ENCODE measurements around the gene ARHGAP28.
"Not testable (repeated sequence)": the region's sequence is repeated elsewhere in the genome, so short reads cannot be mapped to it uniquely, and the experiment has no call there.

ARHGAP28 gene

GRCh38 chr18:6843308-6843707, 113.8 kb downstream of the ARHGAP28 start:
- H3K27ac ChIP-seq (ENCODE audit: low read depth, low read length) = no peak overlapping the region
- H3K9me3 ChIP-seq (ENCODE audit: control insufficient read depth, insufficient read depth, low read depth, low read length) = 0 out of 2 replicates have a peak, but pooled peaks cover 2% of the 10 kb centered on the region
- H3K4me3 ChIP-seq (ENCODE audit: low read depth, low read length) = no peak overlapping the region
- no peaks in the 10 kb centered on the region for H3K27me3 ChIP-seq (ENCODE audit: control insufficient read depth, insufficient read depth, low read length)
- H3K4me1 ChIP-seq (ENCODE audit: control insufficient read depth, insufficient read depth, low read length) = peaks cover 8% of the 10 kb centered on the region
- H3K9ac ChIP-seq (ENCODE audit: low read length) = no peak overlapping the region
- H3K36me3 ChIP-seq (ENCODE audit: control insufficient read depth, insufficient read depth, low read length) = no peaks in the 10 kb centered on the region

GRCh38 chr18:6845521-6845920, 116.0 kb downstream of the ARHGAP28 start:
- H3K9me3 ChIP-seq (ENCODE audit: control insufficient read depth, insufficient read depth, low read depth, low read length); H3K27me3 ChIP-seq (ENCODE audit: control insufficient read depth, insufficient read depth, low read length); H3K4me3 ChIP-seq (ENCODE audit: low read depth, low read length); H3K4me1 ChIP-seq (ENCODE audit: control insufficient read depth, insufficient read depth, low read length); H3K9ac ChIP-seq (ENCODE audit: low read length); H3K27ac ChIP-seq (ENCODE audit: low read depth, low read length); H3K36me3 ChIP-seq (ENCODE audit: control insufficient read depth, insufficient read depth, low read length): not testable (repeated sequence)

- Histone ChIP-seq H3K9ac (ENCODE audit: low read length) (no peak overlapping the region), H3K27me3 (ENCODE audit: control insufficient read depth, insufficient read depth, low read length) (no peaks in the 10 kb centered on the region), H3K4me3 (ENCODE audit: low read depth, low read length) (no peak overlapping the region), H3K36me3 (ENCODE audit: control insufficient read depth, insufficient read depth, low read length) (peaks cover 12% of the 10 kb centered on the region), H3K27ac (ENCODE audit: low read depth, low read length) (no peak overlapping the region), H3K9me3 (ENCODE audit: control insufficient read depth, insufficient read depth, low read depth, low read length) (peaks cover 29% of the 10 kb centered on the region), H3K4me1 (ENCODE audit: control insufficient read depth, insufficient read depth, low read length) (no peaks in the 10 kb centered on the region)
Observed at GRCh38 chr18:6850396-6850795, 120.9 kb downstream of the ARHGAP28 start.

- H3K27ac ChIP-seq (ENCODE audit: low read depth, low read length) = no peak overlapping the region
- no peaks in the 10 kb centered on the region for H3K27me3 ChIP-seq (ENCODE audit: control insufficient read depth, insufficient read depth, low read length)
- no peak overlapping the region for H3K9ac ChIP-seq (ENCODE audit: low read length)
- no peak overlapping the region for H3K4me3 ChIP-seq (ENCODE audit: low read depth, low read length)
- no peaks in the 10 kb centered on the region for H3K4me1 ChIP-seq (ENCODE audit: control insufficient read depth, insufficient read depth, low read length)
- peaks cover 12% of the 10 kb centered on the region for H3K36me3 ChIP-seq (ENCODE audit: control insufficient read depth, insufficient read depth, low read length)
- peaks cover 32% of the 10 kb centered on the region for H3K9me3 ChIP-seq (ENCODE audit: control insufficient read depth, insufficient read depth, low read depth, low read length)
Observed at GRCh38 chr18:6851480-6851879, 122.0 kb downstream of the ARHGAP28 start.

- Histone ChIP-seq H3K36me3 (ENCODE audit: control insufficient read depth, insufficient read depth, low read length) (peaks cover 12% of the 10 kb centered on the region), H3K4me1 (ENCODE audit: control insufficient read depth, insufficient read depth, low read length) (no peaks in the 10 kb centered on the region), H3K27me3 (ENCODE audit: control insufficient read depth, insufficient read depth, low read length) (no peaks in the 10 kb centered on the region), H3K9me3 (ENCODE audit: control insufficient read depth, insufficient read depth, low read depth, low read length) (peaks cover 32% of the 10 kb centered on the region), H3K4me3 (ENCODE audit: low read depth, low read length) (no peak overlapping the region), H3K27ac (ENCODE audit: low read depth, low read length) (no peak overlapping the region), H3K9ac (ENCODE audit: low read length) (no peak overlapping the region)
Observed at GRCh38 chr18:6854811-6855210, 125.3 kb downstream of the ARHGAP28 start.

GRCh38 chr18:6855767-6856166, 126.3 kb downstream of the ARHGAP28 start:
- H3K27me3 ChIP-seq (ENCODE audit: control insufficient read depth, insufficient read depth, low read length) = no peaks in the 10 kb centered on the region

GRCh38 chr18:6857300-6857699, 127.8 kb downstream of the ARHGAP28 start:
- no peaks in the 10 kb centered on the region for H3K36me3 ChIP-seq (ENCODE audit: control insufficient read depth, insufficient read depth, low read length)
- H3K27ac ChIP-seq (ENCODE audit: low read depth, low read length) = no peak overlapping the region
- H3K4me3 ChIP-seq (ENCODE audit: low read depth, low read length) = no peak overlapping the region
- peaks cover 13% of the 10 kb centered on the region for H3K9me3 ChIP-seq (ENCODE audit: control insufficient read depth, insufficient read depth, low read depth, low read length)
- H3K27me3 ChIP-seq (ENCODE audit: control insufficient read depth, insufficient read depth, low read length) = no peaks in the 10 kb centered on the region
- H3K4me1 ChIP-seq (ENCODE audit: control insufficient read depth, insufficient read depth, low read length) = peaks cover 15% of the 10 kb centered on the region
- H3K9ac ChIP-seq (ENCODE audit: low read length) = no peak overlapping the region

More at GRCh38 chr18:6855767-6856166, 126.3 kb downstream of the ARHGAP28 start:
- Histone ChIP-seq H3K36me3 (ENCODE audit: control insufficient read depth, insufficient read depth, low read length) (peaks cover 10% of the 10 kb centered on the region; the same call in 1 of the 2 replicates), H3K27ac (ENCODE audit: low read depth, low read length) (no peak overlapping the region), H3K9ac (ENCODE audit: low read length) (no peak overlapping the region), H3K4me1 (ENCODE audit: control insufficient read depth, insufficient read depth, low read length) (peaks cover 7% of the 10 kb centered on the region), H3K4me3 (ENCODE audit: low read depth, low read length) (no peak overlapping the region), H3K9me3 (ENCODE audit: control insufficient read depth, insufficient read depth, low read depth, low read length) (peaks cover 28% of the 10 kb centered on the region)

- Histone ChIP-seq H3K4me1 (ENCODE audit: control insufficient read depth, insufficient read depth, low read length) (peaks cover 15% of the 10 kb centered on the region), H3K9me3 (ENCODE audit: control insufficient read depth, insufficient read depth, low read depth, low read length) (peaks cover 9% of the 10 kb centered on the region; the same call in 1 of the 2 replicates), H3K27me3 (ENCODE audit: control insufficient read depth, insufficient read depth, low read length) (no peaks in the 10 kb centered on the region), H3K36me3 (ENCODE audit: control insufficient read depth, insufficient read depth, low read length) (no peaks in the 10 kb centered on the region), H3K4me3 (ENCODE audit: low read depth, low read length) (no peak overlapping the region), H3K27ac (ENCODE audit: low read depth, low read length) (no peak overlapping the region), H3K9ac (ENCODE audit: low read length) (no peak overlapping the region)
Observed at GRCh38 chr18:6859676-6860422, 130.3 kb downstream of the ARHGAP28 start.

- Histone ChIP-seq H3K4me1 (ENCODE audit: control insufficient read depth, insufficient read depth, low read length) (peaks cover 15% of the 10 kb centered on the region), H3K4me3 (ENCODE audit: low read depth, low read length) (no peak overlapping the region), H3K27me3 (ENCODE audit: control insufficient read depth, insufficient read depth, low read length) (no peaks in the 10 kb centered on the region), H3K9ac (ENCODE audit: low read length) (no peak overlapping the region), H3K27ac (ENCODE audit: low read depth, low read length) (no peak overlapping the region), H3K36me3 (ENCODE audit: control insufficient read depth, insufficient read depth, low read length) (no peaks in the 10 kb centered on the region), H3K9me3 (ENCODE audit: control insufficient read depth, insufficient read depth, low read depth, low read length) (no peaks in the 10 kb centered on the region; the same call in 1 of the 2 replicates)
Observed at GRCh38 chr18:6860804-6861448, 131.4 kb downstream of the ARHGAP28 start.

- no peak overlapping the region for H3K9ac ChIP-seq (ENCODE audit: low read length)
- no peaks in the 10 kb centered on the region for H3K27me3 ChIP-seq (ENCODE audit: control insufficient read depth, insufficient read depth, low read length)
Observed at GRCh38 chr18:6865251-6865650, 135.7 kb downstream of the ARHGAP28 start.

GRCh38 chr18:6866552-6867085, 137.1 kb downstream of the ARHGAP28 start:
- Histone ChIP-seq H3K4me3 (ENCODE audit: low read depth, low read length) (no peak overlapping the region), H3K4me1 (ENCODE audit: control insufficient read depth, insufficient read depth, low read length) (peaks cover 15% of the 10 kb centered on the region), H3K36me3 (ENCODE audit: control insufficient read depth, insufficient read depth, low read length) (no peaks in the 10 kb centered on the region), H3K27me3 (ENCODE audit: control insufficient read depth, insufficient read depth, low read length) (no peaks in the 10 kb centered on the region), H3K27ac (ENCODE audit: low read depth, low read length) (no peak overlapping the region), H3K9ac (ENCODE audit: low read length) (no peak overlapping the region), H3K9me3 (ENCODE audit: control insufficient read depth, insufficient read depth, low read depth, low read length) (no peaks in the 10 kb centered on the region)

More at GRCh38 chr18:6865251-6865650, 135.7 kb downstream of the ARHGAP28 start:
- peaks cover 27% of the 10 kb centered on the region for H3K4me1 ChIP-seq (ENCODE audit: control insufficient read depth, insufficient read depth, low read length)
- no peak overlapping the region for H3K4me3 ChIP-seq (ENCODE audit: low read depth, low read length)
- H3K36me3 ChIP-seq (ENCODE audit: control insufficient read depth, insufficient read depth, low read length) = no peaks in the 10 kb centered on the region
- no peak overlapping the region for H3K27ac ChIP-seq (ENCODE audit: low read depth, low read length)
- H3K9me3 ChIP-seq (ENCODE audit: control insufficient read depth, insufficient read depth, low read depth, low read length) = no peaks in the 10 kb centered on the region

Measured in HUES6 (cell line).